Measurements from ENCODE around the gene MFF. TPM values are rescaled to one million over a fixed set of nuclear protein-coding genes. Genes with fewer than 3 reads are reported as not detected.

MFF gene
- total RNA-seq, 5 donors from 2014 or later (not counting 1 experiment from before 2014, with no cell fraction given) = 50.7 to 57.6 (median 54.0) TPM

DNA sequence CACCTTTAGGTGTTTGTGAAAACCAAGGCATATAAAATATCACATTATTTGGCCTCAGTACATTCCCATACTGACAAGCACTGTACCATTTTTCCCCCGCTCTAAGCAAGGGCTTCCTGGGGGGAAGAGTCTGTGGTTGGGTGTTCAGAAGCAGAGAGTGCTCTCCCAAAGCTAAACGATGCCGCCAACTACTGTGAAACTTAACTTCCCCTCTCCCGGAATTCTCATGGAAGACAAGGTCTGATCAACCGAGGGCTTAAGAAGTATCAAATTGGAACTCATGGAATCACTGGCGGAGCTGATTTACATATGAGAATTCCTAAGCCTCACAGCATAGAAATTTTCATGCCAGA lies 433 bp upstream of the MFF start:
- Mint-ChIP-seq H3K27me3 (no peaks in the 10 kb centered on the region), H3K27ac (peak overlapping the region; percentile 83 to 92), H3K4me1 (peaks cover 35 to 57% (median 48%) of the 10 kb centered on the region in 3 donors), H3K9me3 (no peaks in the 10 kb centered on the region), H3K36me3 (no peaks in the 10 kb centered on the region), H3K4me3 (peak overlapping the region; percentile 91 to 95 (median 91))
- Histone ChIP-seq H3K4me3 (ENCODE audit: control insufficient read depth in 1 of 2, extremely low read depth in 1 of 2, low read length in 1 of 2) (peak overlapping the region; percentile 80 to 83), H3K27me3 (replicated peaks in 1 of 2; ENCODE audit: control insufficient read depth in 2 of 2, extremely low read depth in 1 of 2, insufficient read depth in 2 of 2, low read length in 1 of 2) (peaks cover 0 to 3% of the 10 kb centered on the region in 2 experiments), H3K27ac (ENCODE audit: low read length) (peak overlapping the region; percentile 12), H3K36me3 (ENCODE audit: control insufficient read depth in 2 of 2, extremely low read depth in 1 of 2, insufficient read depth in 1 of 2, low read length in 1 of 2) (no peaks in the 10 kb centered on the region), H3K9me3 (no peaks in the 10 kb centered on the region), H3K4me1 (ENCODE audit: control insufficient read depth in 1 of 2, extremely low read depth in 1 of 2, insufficient read depth in 2 of 2, low read length in 2 of 2) (peaks cover 7 to 15% of the 10 kb centered on the region in 2 experiments)
- ATAC-seq (replicated peaks in 1 of 4) = peak in 3 of 4 experiments; percentile 7 to 18 (median 17)
- peak in 3 of 35 experiments; percentile 7 to 16 (median 10) for DNase-seq
- POLR2A ChIA-PET = no interaction called here
- 17% methylated on average over 1 of the region's 6 CpGs for WGBS (ENCODE audit: insufficient coverage)
- CTCF ChIA-PET = interaction anchor here in 1 of 2 donors (0.9 kb wide), 1 partner anchor 19 kb away, joined by 4 read pairs; no protein-coding TSS in a partner anchor

GRCh38 chr2:227325839-227326195 lies 766 bp downstream of the MFF start:
- no peaks in the 10 kb centered on the region for H3K27me3 Mint-ChIP-seq
- DNase-seq (peak in 1 of 35 experiments; percentile 22), ATAC-seq (replicated peaks in 1 of 4) (no peak)
- H3K9me3 Mint-ChIP-seq = no peaks in the 10 kb centered on the region
- Histone ChIP-seq H3K36me3 (ENCODE audit: control insufficient read depth in 2 of 2, extremely low read depth in 1 of 2, insufficient read depth in 1 of 2, low read length in 1 of 2) (no peaks in the 10 kb centered on the region), H3K9me3 (no peaks in the 10 kb centered on the region), H3K27me3 (replicated peaks in 1 of 2; ENCODE audit: control insufficient read depth in 2 of 2, extremely low read depth in 1 of 2, insufficient read depth in 2 of 2, low read length in 1 of 2) (peaks cover 0 to 2% of the 10 kb centered on the region in 2 experiments), H3K4me3 (ENCODE audit: control insufficient read depth in 1 of 2, extremely low read depth in 1 of 2, low read length in 1 of 2) (peak overlapping the region; percentile 80 to 83), H3K27ac (ENCODE audit: low read length) (no peak overlapping the region), H3K4me1 (ENCODE audit: control insufficient read depth in 1 of 2, extremely low read depth in 1 of 2, insufficient read depth in 2 of 2, low read length in 2 of 2) (peaks cover 7 to 15% of the 10 kb centered on the region in 2 experiments)
- WGBS (ENCODE audit: insufficient coverage) = 0% methylated on average over 6 of the region's 13 CpGs
- H3K4me1 Mint-ChIP-seq = peaks cover 35 to 57% (median 52%) of the 10 kb centered on the region in 3 donors
- peak overlapping the region; percentile 91 to 95 (median 91) for H3K4me3 Mint-ChIP-seq
- ChIA-PET CTCF (no interaction called here), POLR2A (no interaction called here)
- peak overlapping the region; percentile 85 to 87 for H3K27ac Mint-ChIP-seq
- peaks cover 3% of the 10 kb centered on the region for H3K36me3 Mint-ChIP-seq

- ChIA-PET POLR2A (no interaction called here), CTCF (interaction anchor here in 1 of 2 donors (0.6 kb wide), 1 partner anchor 19 kb away, joined by 3 read pairs; no protein-coding TSS in a partner anchor)
- Mint-ChIP-seq H3K4me3 (peak overlapping the region; percentile 71 to 91 (median 91)), H3K36me3 (peaks cover 10% of the 10 kb centered on the region), H3K4me1 (peaks cover 35 to 60% (median 55%) of the 10 kb centered on the region in 3 donors), H3K9me3 (no peaks in the 10 kb centered on the region), H3K27me3 (no peaks in the 10 kb centered on the region), H3K27ac (no peak overlapping the region)
- Histone ChIP-seq H3K27me3 (replicated peaks in 1 of 2; ENCODE audit: control insufficient read depth in 2 of 2, extremely low read depth in 1 of 2, insufficient read depth in 2 of 2, low read length in 1 of 2) (no peaks in the 10 kb centered on the region), H3K4me3 (ENCODE audit: control insufficient read depth in 1 of 2, extremely low read depth in 1 of 2, low read length in 1 of 2) (no peak overlapping the region), H3K36me3 (ENCODE audit: control insufficient read depth in 2 of 2, extremely low read depth in 1 of 2, insufficient read depth in 1 of 2, low read length in 1 of 2) (no peaks in the 10 kb centered on the region), H3K27ac (ENCODE audit: low read length) (no peak overlapping the region), H3K9me3 (no peaks in the 10 kb centered on the region), H3K4me1 (ENCODE audit: control insufficient read depth in 1 of 2, extremely low read depth in 1 of 2, insufficient read depth in 2 of 2, low read length in 2 of 2) (peaks cover 7 to 15% of the 10 kb centered on the region in 2 experiments)
- ATAC-seq (replicated peaks in 1 of 4) = no peak
- WGBS (ENCODE audit: insufficient coverage) = 93% methylated on average over 2 of the region's 6 CpGs
- no peak for DNase-seq
Measured at GRCh38 chr2:227326783-227327182, 1.7 kb downstream of the MFF start.

DNA sequence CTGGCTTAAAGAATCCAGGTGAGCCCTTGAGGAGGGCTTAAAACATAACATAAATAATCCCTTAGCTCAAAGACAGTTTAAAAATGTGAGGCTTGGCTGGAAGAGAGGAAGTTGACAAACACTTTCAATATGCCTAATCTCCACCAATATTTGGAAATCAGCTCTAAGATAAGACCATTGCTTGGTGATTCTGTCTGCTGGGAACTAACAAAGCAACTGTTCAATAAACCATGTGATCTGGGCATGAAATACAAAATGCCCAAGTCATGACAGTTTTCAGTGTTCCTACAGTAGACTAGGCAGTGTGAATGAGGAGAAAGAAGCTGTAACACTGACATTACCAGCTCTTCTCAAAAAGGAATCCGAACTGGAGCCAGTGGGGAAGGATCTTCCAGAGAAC lies 10.7 kb downstream of the MFF start:
- WGBS (ENCODE audit: insufficient coverage) = no CpG with 5 or more reads among the region's 1 CpG

GRCh38 chr2:227337442-227337841 lies 12.4 kb downstream of the MFF start:
- WGBS (ENCODE audit: insufficient coverage) = 100% methylated on average over 1 of the region's 2 CpGs
- POLR2A ChIA-PET = no interaction called here

More for the DNA sequence above, 10.7 kb downstream of the MFF start:
- ATAC-seq (replicated peaks in 1 of 4) (no peak), DNase-seq (no peak)
- Histone ChIP-seq H3K9me3 (no peaks in the 10 kb centered on the region), H3K27ac (ENCODE audit: low read length) (no peak overlapping the region), H3K27me3 (replicated peaks in 1 of 2; ENCODE audit: control insufficient read depth in 2 of 2, extremely low read depth in 1 of 2, insufficient read depth in 2 of 2, low read length in 1 of 2) (no peaks in the 10 kb centered on the region), H3K4me3 (ENCODE audit: control insufficient read depth in 1 of 2, extremely low read depth in 1 of 2, low read length in 1 of 2) (no peak overlapping the region), H3K4me1 (ENCODE audit: control insufficient read depth in 1 of 2, extremely low read depth in 1 of 2, insufficient read depth in 2 of 2, low read length in 2 of 2) (no peaks in the 10 kb centered on the region), H3K36me3 (ENCODE audit: control insufficient read depth in 2 of 2, extremely low read depth in 1 of 2, insufficient read depth in 1 of 2, low read length in 1 of 2) (peaks cover 0 to 46% of the 10 kb centered on the region in 2 donors)
- CTCF ChIA-PET = no interaction called here
- peaks cover 67% of the 10 kb centered on the region for H3K36me3 Mint-ChIP-seq
- no peak overlapping the region for H3K4me3 Mint-ChIP-seq
- POLR2A ChIA-PET = no interaction called here
- no peak overlapping the region for H3K27ac Mint-ChIP-seq
- H3K9me3 Mint-ChIP-seq = no peaks in the 10 kb centered on the region
- H3K27me3 Mint-ChIP-seq = no peaks in the 10 kb centered on the region
- H3K4me1 Mint-ChIP-seq = peaks cover 0 to 5% (median 3%) of the 10 kb centered on the region in 3 donors

GRCh38 chr2:227339098-227339599 lies 14.1 kb downstream of the MFF start:
- Mint-ChIP-seq H3K27ac (peak overlapping the region in 1 of 2 donors; percentile 44), H3K4me1 (peaks cover 0 to 2% (median 0%) of the 10 kb centered on the region in 3 donors), H3K27me3 (no peaks in the 10 kb centered on the region), H3K36me3 (peaks cover 47% of the 10 kb centered on the region), H3K9me3 (no peaks in the 10 kb centered on the region), H3K4me3 (no peak overlapping the region)
- Histone ChIP-seq H3K4me1 (ENCODE audit: control insufficient read depth in 1 of 2, extremely low read depth in 1 of 2, insufficient read depth in 2 of 2, low read length in 2 of 2) (no peaks in the 10 kb centered on the region), H3K27ac (ENCODE audit: low read length) (no peak overlapping the region), H3K9me3 (no peaks in the 10 kb centered on the region), H3K36me3 (ENCODE audit: control insufficient read depth in 2 of 2, extremely low read depth in 1 of 2, insufficient read depth in 1 of 2, low read length in 1 of 2) (peaks cover 0 to 38% of the 10 kb centered on the region in 2 donors), H3K27me3 (replicated peaks in 1 of 2; ENCODE audit: control insufficient read depth in 2 of 2, extremely low read depth in 1 of 2, insufficient read depth in 2 of 2, low read length in 1 of 2) (no peaks in the 10 kb centered on the region), H3K4me3 (ENCODE audit: control insufficient read depth in 1 of 2, extremely low read depth in 1 of 2, low read length in 1 of 2) (no peak overlapping the region)
- 100% methylated on average over 1 of the region's 2 CpGs for WGBS (ENCODE audit: insufficient coverage)
- DNase-seq (no peak), ATAC-seq (replicated peaks in 1 of 4) (no peak)
- ChIA-PET CTCF (interaction anchor here in 1 of 2 donors (0.7 kb wide), 1 partner anchor 552 kb away, joined by 3 read pairs; no protein-coding TSS in a partner anchor), POLR2A (interaction anchor here in 1 of 2 donors (0.7 kb wide), 1 partner anchor 10 kb away, joined by 3 read pairs; no protein-coding TSS in a partner anchor)

More at GRCh38 chr2:227337442-227337841, 12.4 kb downstream of the MFF start:
- ATAC-seq (replicated peaks in 1 of 4) (no peak), DNase-seq (no peak)
- no peaks in the 10 kb centered on the region for H3K9me3 Mint-ChIP-seq
- peaks cover 58% of the 10 kb centered on the region for H3K36me3 Mint-ChIP-seq
- Histone ChIP-seq H3K4me3 (ENCODE audit: control insufficient read depth in 1 of 2, extremely low read depth in 1 of 2, low read length in 1 of 2) (no peak overlapping the region), H3K4me1 (ENCODE audit: control insufficient read depth in 1 of 2, extremely low read depth in 1 of 2, insufficient read depth in 2 of 2, low read length in 2 of 2) (no peaks in the 10 kb centered on the region), H3K27me3 (replicated peaks in 1 of 2; ENCODE audit: control insufficient read depth in 2 of 2, extremely low read depth in 1 of 2, insufficient read depth in 2 of 2, low read length in 1 of 2) (no peaks in the 10 kb centered on the region), H3K27ac (ENCODE audit: low read length) (no peak overlapping the region), H3K9me3 (no peaks in the 10 kb centered on the region), H3K36me3 (ENCODE audit: control insufficient read depth in 2 of 2, extremely low read depth in 1 of 2, insufficient read depth in 1 of 2, low read length in 1 of 2) (peaks cover 0 to 48% of the 10 kb centered on the region in 2 donors)
- no peaks in the 10 kb centered on the region for H3K27me3 Mint-ChIP-seq
- CTCF ChIA-PET = no interaction called here
- H3K4me1 Mint-ChIP-seq = peaks cover 0 to 2% (median 0%) of the 10 kb centered on the region in 3 donors
- H3K4me3 Mint-ChIP-seq = no peak overlapping the region
- H3K27ac Mint-ChIP-seq = no peak overlapping the region

All from T-cell (primary cell).